ENCODE data around the gene ATP1A3. TPM values are rescaled to one million over a fixed set of nuclear protein-coding genes. Genes with fewer than 3 reads are reported as not detected.
A peak's percentile ranks its signal among the peaks of the same experiment; 100 is the strongest.

The ATP1A3 gene
- total and polyA plus RNA-seq, 11 donors: 48.3 to 414 (median 226) TPM

GRCh38 chr19:41977916-41978315, 16.1 kb downstream of the ATP1A3 start:
- Histone ChIP-seq H3K9me3 (no peaks in the 10 kb centered on the region), H3K4me3 (no peak overlapping the region), H3K4me1 (peaks cover 0 to 12% (median 0%) of the 10 kb centered on the region in 12 donors), H3K27me3 (no peaks in the 10 kb centered on the region), H3K36me3 (peaks cover 0 to 83% (median 5%) of the 10 kb centered on the region in 9 donors), H3K27ac (peak overlapping the region in 1 of 12 donors; percentile 80)
- TF ChIP-seq POLR2A (IDR thresholded peaks at IDR 0.05) (no peak), CTCF (IDR thresholded peaks at IDR 0.05) (no peak)
- 66 to 81% (median 79%) methylated on average over 17 to 22 of the region's 22 CpGs for WGBS, 4 donors
- ATAC-seq (no peak), DNase-seq (no peak)
- intact Hi-C loops (cut with DNase I): no loop called here

- ATAC-seq: peak in 2 of 4 donors; percentile 25 to 27
- no peak for TF ChIP-seq CTCF (IDR thresholded peaks at IDR 0.05)
- TF ChIP-seq POLR2A (IDR thresholded peaks at IDR 0.05): no peak
- 57 to 72% (median 64%) methylated on average over 8 of the region's 8 CpGs for WGBS, 4 donors
- intact Hi-C loops (cut with DNase I): no loop called here
- Histone ChIP-seq H3K36me3 (peaks cover 0 to 83% (median 9%) of the 10 kb centered on the region in 9 donors), H3K4me1 (peaks cover 0 to 12% (median 0%) of the 10 kb centered on the region in 12 donors), H3K9me3 (no peaks in the 10 kb centered on the region), H3K4me3 (no peak overlapping the region), H3K27ac (no peak overlapping the region), H3K27me3 (no peaks in the 10 kb centered on the region)
- no peak for DNase-seq
Observed at GRCh38 chr19:41974652-41975051, 19.4 kb downstream of the ATP1A3 start.

GRCh38 chr19:41971363-41971762, 22.7 kb downstream of the ATP1A3 start:
- DNase-seq (no peak), ATAC-seq (no peak)
- 74 to 81% (median 77%) methylated on average over 11 of the region's 11 CpGs for WGBS, 4 donors
- intact Hi-C loops (cut with DNase I): no loop called here
- Histone ChIP-seq H3K27ac (no peak overlapping the region), H3K27me3 (no peaks in the 10 kb centered on the region), H3K4me1 (peaks cover 0 to 3% (median 0%) of the 10 kb centered on the region in 12 donors), H3K4me3 (no peak overlapping the region), H3K36me3 (peaks cover 0 to 80% (median 19%) of the 10 kb centered on the region in 9 donors), H3K9me3 (no peaks in the 10 kb centered on the region)
- TF ChIP-seq POLR2A (IDR thresholded peaks at IDR 0.05) (no peak), CTCF (IDR thresholded peaks at IDR 0.05) (no peak)

GRCh38 chr19:41969772-41970458, 24.1 kb downstream of the ATP1A3 start:
- Histone ChIP-seq H3K27ac (no peak overlapping the region), H3K9me3 (no peaks in the 10 kb centered on the region), H3K4me1 (no peaks in the 10 kb centered on the region), H3K36me3 (peaks cover 0 to 76% (median 19%) of the 10 kb centered on the region in 9 donors), H3K4me3 (no peak overlapping the region), H3K27me3 (no peaks in the 10 kb centered on the region)
- intact Hi-C loops (cut with DNase I): no loop called here
- DNase-seq (no peak), ATAC-seq (peak in 1 of 4 donors; percentile 3)
- 86 to 87% (median 87%) methylated on average over 12 to 19 of the region's 19 CpGs for WGBS, 4 donors
- TF ChIP-seq POLR2A (IDR thresholded peaks at IDR 0.05) (no peak), CTCF (IDR thresholded peaks at IDR 0.05) (no peak)

All from heart left ventricle (tissue), 16 donors.